Measurements from ENCODE around the gene STK4. TPM values are rescaled to one million over a fixed set of nuclear protein-coding genes. Genes with fewer than 3 reads are reported as not detected.
"Not testable (repeated sequence)": the region's sequence is repeated elsewhere in the genome, so short reads cannot be mapped to it uniquely, and the experiment has no call there.

Gene STK4
- total RNA-seq, 1 donor = 35.8 TPM

- TF ChIP-seq CTCF (IDR thresholded peaks at IDR 0.05; ENCODE audit: insufficient read depth, low read depth, low read length) = no peak
- no peak for DNase-seq (ENCODE audit: low read depth)
- no peak overlapping the region for H3K4me3 ChIP-seq (ENCODE audit: low read depth, low read length)
Observed at GRCh38 chr20:45055056-45055455, 88.7 kb downstream of the STK4 start.

GRCh38 chr20:45056473-45057173 is 90.3 kb downstream of the STK4 start:
- no peak overlapping the region for H3K4me3 ChIP-seq (ENCODE audit: low read depth, low read length)
- no peak for DNase-seq (ENCODE audit: low read depth)
- no peak for TF ChIP-seq CTCF (IDR thresholded peaks at IDR 0.05; ENCODE audit: insufficient read depth, low read depth, low read length)

GRCh38 chr20:45058168-45058850 is 92.0 kb downstream of the STK4 start:
- no peak for TF ChIP-seq CTCF (IDR thresholded peaks at IDR 0.05; ENCODE audit: insufficient read depth, low read depth, low read length)
- no peak overlapping the region for H3K4me3 ChIP-seq (ENCODE audit: low read depth, low read length)
- DNase-seq (ENCODE audit: low read depth) = no peak

GRCh38 chr20:45059022-45059728 is 92.9 kb downstream of the STK4 start:
- DNase-seq (ENCODE audit: low read depth) = peak; percentile 35
- no peak overlapping the region for H3K4me3 ChIP-seq (ENCODE audit: low read depth, low read length)
- TF ChIP-seq CTCF (IDR thresholded peaks at IDR 0.05; ENCODE audit: insufficient read depth, low read depth, low read length) = no peak

- H3K4me3 ChIP-seq (ENCODE audit: low read depth, low read length) = no peak overlapping the region
- DNase-seq (ENCODE audit: low read depth) = no peak
- TF ChIP-seq CTCF (IDR thresholded peaks at IDR 0.05; ENCODE audit: insufficient read depth, low read depth, low read length) = no peak
Observed at GRCh38 chr20:45060294-45060693, 94.0 kb downstream of the STK4 start.

GRCh38 chr20:45061244-45061643 is 94.9 kb downstream of the STK4 start:
- H3K4me3 ChIP-seq (ENCODE audit: low read depth, low read length) = no peak overlapping the region
- peak; percentile 80 for DNase-seq (ENCODE audit: low read depth)
- no peak for TF ChIP-seq CTCF (IDR thresholded peaks at IDR 0.05; ENCODE audit: insufficient read depth, low read depth, low read length)

- not testable (repeated sequence) for DNase-seq (ENCODE audit: low read depth); H3K4me3 ChIP-seq (ENCODE audit: low read depth, low read length)
Observed at GRCh38 chr20:45063107-45063506, 96.8 kb downstream of the STK4 start.
